K562 (cell line): ENCODE data around the gene TRMT2A. TPM values are rescaled to one million over a fixed set of nuclear protein-coding genes. Genes with fewer than 3 reads are reported as not detected.
A peak's percentile ranks its signal among the peaks of the same experiment; 100 is the strongest.

Experiments
- CCNT2 ChIP-seq: IDR thresholded peaks from 2 replicates; pipeline ENCODE4 v1.6.1; 2011; ENCODE audit warnings: borderline replicate concordance, low read depth, mild to moderate bottlenecking, moderate library complexity, mixed read lengths, low read length; ENCODE audit not compliant: insufficient read length; ENCODE audit errors: extremely low read depth
- CHD7 ChIP-seq: fragments of 200-600 bp; sonication (generic); IDR thresholded peaks from one replicate; pipeline ENCODE4 v1.6.1; 2012; ENCODE audit warnings: mild to moderate bottlenecking, low read depth, low read length, inconsistent platforms
- HMG20B ChIP-seq: fragments of 250-450 bp; sonication (Bioruptor Pico); IDR thresholded peaks from 2 replicates; pipeline ENCODE4 v1.5.0; 2021; ENCODE audit warnings: mild to moderate bottlenecking
- IRF2 ChIP-seq: sonication (generic); formaldehyde crosslinking; IDR thresholded peaks from 2 replicates; pipeline ENCODE4 v1.8.1; 2022; ENCODE audit warnings: mild to moderate bottlenecking, missing genetic modification reagents
- KHSRP ChIP-seq: fragments of 450-650 bp; IDR thresholded peaks from 2 replicates; pipeline ENCODE4 v1.6.1; 2017
- STAT5A ChIP-seq: IDR thresholded peaks from 2 replicates; pipeline ENCODE4 v1.6.1; 2012; ENCODE audit warnings: low read length, inconsistent platforms, borderline replicate concordance
- ZNF347 ChIP-seq: fragments of 450-650 bp; formaldehyde crosslinking; IDR thresholded peaks from 2 replicates; pipeline ENCODE4 v1.4.0; 2020; ENCODE audit warnings: low read depth, mild to moderate bottlenecking, moderate library complexity
- polyA plus RNA-seq, 8 experiments: library from polyadenylated mRNA; depleted of rRNA in 4 of 8; stranded (reverse) in 5 of 8; unstranded in 3 of 8; fragments of >200 nt; fragmentation: Nextera tagmentation in 2 of 8; fragmentation: Illumina TruSeq in 1 of 8; extraction: Ambion mirVana in 2 of 8; extraction: Trizol in 1 of 8; gene quantifications; 2 replicates each; pipeline versions ENCODE4 v1.2.1 to v1.2.3, GENCODE V29; 2011 to 2014; ENCODE audit warnings: inconsistent platforms in 1 of 8, missing spikeins in 1 of 8
- total RNA-seq, 7 experiments: library from RNA; depleted of rRNA in 6 of 7; stranded (reverse); fragments of >200 nt in 6 of 7; fragmentation: Illumina TruSeq in 2 of 7; extraction: Trizol in 2 of 7; gene quantifications; 2 replicates each; pipeline versions ENCODE4 v1.2.1 to v1.2.3, GENCODE V29; 2011 to 2021; ENCODE audit warnings: low replicate concordance in 1 of 7
- TF ChIP-seq, protein P1 (sequence below): sonication (generic); formaldehyde crosslinking; IDR thresholded peaks from 2 replicates; pipeline ENCODE4 v1.5.0; 2020; ENCODE audit warnings: missing genetic modification reagents

The TRMT2A gene
- total and polyA plus RNA-seq, 9 of the 15 experiments (the other 6 are each of a cell fraction or from before 2014, with no cell fraction given) = 1.6 to 265 (median 140) TPM

DNA sequence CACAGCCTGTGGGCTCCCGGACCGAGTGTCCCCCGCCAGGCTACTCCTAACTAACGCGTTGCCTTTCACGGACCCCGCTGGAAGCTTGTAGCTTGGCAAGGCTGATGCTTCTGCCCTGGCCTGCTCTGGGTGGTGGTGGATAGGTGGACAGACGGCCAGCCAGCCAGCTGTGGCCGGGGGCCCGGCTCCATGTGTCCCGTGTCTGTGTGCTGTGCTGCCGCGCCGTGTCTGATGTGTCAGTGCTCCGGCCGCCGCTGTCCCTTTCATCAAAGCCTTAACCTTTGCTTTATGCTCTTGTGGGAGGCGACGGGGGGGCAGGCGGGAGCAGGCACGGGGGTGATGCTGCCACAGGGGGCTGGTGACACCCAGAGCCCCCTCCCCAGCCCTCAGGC lies 28.8 kb upstream of the TRMT2A start (continued):
- TF ChIP-seq CHD7 (no peak), STAT5A (no peak), HMG20B (CRISPR knock-in tag) (no peak), ZNF347 (CRISPR knock-in tag) (no peak), CCNT2 (no peak), KHSRP (no peak), IRF2 (CRISPR knock-in tag) (peak; percentile 82; the same call in 1 of the 2 replicates)
- TF ChIP-seq, protein P1, sequence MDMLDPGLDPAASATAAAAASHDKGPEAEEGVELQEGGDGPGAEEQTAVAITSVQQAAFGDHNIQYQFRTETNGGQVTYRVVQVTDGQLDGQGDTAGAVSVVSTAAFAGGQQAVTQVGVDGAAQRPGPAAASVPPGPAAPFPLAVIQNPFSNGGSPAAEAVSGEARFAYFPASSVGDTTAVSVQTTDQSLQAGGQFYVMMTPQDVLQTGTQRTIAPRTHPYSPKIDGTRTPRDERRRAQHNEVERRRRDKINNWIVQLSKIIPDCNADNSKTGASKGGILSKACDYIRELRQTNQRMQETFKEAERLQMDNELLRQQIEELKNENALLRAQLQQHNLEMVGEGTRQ = no peak
